ENCODE data around the gene TOLLIP.

Gene TOLLIP

DNA sequence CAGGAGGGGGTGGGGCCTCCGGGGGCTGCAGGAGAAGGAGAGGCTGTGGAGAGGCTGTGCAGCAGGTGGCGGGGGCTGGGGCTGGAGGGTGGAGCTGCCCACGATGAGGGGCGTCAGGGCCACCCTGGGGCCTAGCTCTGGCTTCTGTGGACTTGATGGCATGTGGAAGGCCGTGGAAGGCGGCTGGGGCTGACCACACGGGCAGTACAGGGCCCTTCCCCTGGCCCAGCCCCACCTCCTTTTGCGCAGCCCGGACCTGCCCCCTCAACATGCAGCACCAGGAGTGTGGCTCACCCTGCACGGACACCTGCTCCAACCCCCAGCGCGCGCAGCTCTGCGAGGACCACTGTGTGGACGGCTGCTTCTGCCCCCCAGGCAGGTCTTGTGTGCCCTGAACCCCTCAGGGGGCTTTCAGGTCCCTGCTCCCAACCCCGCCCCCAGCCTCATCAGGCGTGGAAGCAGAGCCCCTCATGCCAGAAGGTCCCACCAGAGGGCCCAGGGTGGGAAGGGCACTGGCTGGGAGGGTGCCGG is 80.4 kb downstream of the TOLLIP start:
- DNase-seq, result no peak

DNA sequence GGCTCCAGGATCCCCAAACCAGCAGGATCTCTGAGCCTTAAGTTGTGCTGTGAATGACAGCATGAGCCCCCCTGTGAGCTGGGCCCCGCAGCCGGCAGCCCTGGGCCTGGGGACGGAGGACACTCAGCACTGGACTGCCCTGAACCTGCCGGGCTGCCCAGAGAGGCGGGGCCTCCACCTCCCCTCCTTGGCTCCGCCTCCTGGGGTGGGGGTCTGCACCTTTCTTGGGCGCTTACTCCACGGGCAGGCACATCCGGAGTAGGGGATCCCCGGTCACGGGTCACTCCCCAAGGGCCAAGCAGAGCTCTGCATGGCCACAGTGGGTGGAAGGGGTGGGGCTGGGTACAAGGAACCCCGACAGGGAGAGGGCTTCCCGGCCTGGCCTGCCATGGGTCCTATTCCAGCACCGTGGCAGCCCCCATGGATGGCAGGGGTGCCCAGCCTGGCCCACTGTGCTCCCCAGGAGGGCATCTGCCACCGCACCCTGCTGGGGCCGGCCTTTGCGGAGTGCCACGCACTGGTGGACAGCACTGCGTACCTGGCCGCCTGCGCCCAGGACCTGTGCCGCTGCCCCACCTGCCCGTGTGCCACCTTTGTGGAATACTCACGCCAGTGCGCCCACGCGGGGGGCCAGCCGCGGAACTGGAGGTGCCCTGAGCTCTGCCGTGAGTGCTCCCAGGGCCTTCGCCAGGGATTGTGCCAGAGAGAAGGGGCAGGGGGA is 81.2 kb downstream of the TOLLIP start:
- no peak for DNase-seq

DNA sequence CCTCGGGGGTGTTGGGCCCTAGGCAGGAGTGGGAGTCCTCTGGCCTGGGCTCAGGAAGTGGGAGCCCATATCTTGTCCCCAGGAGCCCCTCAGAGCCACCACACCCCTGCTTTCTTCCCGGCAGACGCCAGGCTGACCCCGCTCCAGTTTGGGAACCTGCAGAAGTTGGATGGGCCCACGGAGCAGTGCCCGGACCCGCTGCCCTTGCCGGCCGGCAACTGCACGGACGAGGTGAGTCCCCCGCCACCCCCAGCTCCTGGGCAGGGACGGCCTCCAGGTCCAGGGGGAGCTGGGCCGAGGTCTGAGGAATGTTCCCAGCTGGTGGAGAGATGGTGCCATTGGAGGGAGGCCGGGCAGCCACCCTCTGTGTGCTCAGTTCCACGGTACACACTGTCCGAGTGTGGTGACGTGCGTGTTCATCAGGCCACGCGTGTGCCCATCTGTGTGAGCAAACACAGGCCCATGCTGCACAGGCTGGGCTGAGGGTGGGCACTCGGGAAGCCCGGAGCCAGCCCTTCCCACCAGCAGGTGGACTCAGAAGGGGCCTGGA is 81.8 kb downstream of the TOLLIP start:
- no peak for DNase-seq

DNA sequence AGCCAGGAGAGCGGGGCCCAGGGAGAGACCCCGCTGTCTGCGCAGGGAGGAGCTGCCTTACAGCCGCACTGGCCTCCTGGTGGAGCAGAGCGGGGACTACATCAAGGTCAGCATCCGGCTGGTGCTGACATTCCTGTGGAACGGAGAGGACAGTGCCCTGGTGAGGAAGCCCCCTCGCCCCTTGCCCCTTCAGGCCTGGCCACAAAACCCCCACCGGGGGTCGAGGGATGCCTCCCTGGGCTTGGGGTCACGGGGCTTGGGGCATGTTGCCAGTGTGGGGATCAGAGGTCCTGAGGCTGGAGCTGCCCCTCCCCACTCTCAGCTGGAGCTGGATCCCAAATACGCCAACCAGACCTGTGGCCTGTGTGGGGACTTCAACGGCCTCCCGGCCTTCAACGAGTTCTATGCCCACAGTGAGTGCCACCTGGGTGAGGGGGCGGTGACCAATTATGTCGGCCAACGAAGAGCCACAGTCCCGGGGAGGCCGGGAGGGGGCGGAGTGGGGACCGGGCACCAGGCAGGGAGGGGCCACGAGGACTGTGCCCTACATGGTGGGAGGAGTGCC is 82.4 kb downstream of the TOLLIP start:
- DNase-seq, result no peak

DNA sequence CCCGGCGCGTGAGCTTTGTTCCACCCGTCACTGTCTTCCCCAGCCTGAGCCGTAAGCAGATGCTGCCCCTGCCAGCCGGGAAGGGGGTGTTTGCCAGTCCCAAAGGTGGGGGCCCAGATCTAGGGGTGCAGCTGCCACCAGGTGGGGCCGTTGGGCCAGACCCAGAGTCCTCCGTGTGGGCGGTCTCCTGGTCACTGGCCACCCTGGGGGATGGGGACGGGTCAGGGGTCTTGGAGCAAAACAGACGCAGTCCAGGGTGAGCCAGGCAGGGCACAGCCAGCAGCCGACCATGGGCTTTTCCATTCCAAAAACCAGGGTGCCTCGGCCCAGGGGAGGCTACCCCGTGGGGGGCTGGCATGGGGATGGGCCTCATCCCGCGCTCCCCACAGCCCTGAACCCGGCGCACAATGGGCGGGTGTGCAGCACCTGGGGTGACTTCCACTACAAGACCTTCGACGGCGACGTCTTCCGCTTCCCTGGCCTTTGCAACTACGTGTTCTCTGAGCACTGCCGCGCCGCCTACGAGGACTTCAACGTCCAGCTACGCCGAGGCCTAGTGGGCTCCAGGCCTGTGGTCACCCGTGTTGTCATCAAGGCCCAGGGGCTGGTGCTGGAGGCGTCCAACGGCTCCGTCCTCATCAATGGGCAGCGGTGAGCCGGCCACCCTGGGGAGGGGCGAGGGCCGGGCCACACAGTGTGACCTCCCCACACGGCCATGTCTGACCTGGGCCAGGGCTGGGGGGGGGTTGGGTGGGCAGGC is 83.0 kb downstream of the TOLLIP start:
- DNase-seq, result no peak

DNA sequence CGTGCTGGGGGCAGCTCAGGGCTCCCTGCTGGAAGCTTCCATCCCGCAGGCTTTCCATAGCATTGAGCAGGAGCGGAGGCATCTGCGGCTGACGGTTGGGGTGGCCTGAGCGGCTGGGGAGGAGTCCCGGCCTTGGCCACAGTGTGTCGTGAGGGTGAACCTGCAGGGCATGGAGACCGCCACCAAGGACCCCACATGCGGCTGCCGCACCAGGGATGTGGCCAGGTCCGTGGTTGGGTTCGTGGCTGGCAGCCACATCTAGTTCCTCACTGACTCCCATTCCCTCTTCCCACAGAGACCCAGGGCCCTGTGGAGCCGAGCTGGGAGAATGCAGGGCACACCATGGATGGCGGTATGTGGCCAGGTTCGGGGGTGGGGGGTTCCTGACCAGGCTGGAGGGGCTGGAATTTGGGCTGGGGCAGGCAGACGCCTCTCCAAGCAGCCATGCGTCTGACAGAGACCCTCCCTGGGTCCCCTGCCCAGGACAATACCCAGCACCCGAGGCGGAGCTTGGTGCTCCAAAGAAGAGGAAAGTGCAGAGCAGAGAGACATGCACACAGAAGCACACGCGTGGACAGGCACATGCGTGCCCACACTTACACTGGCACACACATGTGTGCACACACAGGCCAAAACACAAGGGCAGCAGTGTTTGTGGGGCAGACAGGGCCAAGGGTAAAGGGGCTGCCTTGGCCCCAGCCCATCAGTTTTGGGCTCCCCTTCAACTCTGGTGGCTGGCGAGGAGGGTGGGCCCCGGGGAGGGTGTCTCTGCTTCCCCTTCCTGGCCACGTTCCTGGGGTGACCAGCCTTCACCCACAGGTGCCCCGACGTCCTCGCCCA is 83.8 kb downstream of the TOLLIP start:
- no peak for DNase-seq

DNA sequence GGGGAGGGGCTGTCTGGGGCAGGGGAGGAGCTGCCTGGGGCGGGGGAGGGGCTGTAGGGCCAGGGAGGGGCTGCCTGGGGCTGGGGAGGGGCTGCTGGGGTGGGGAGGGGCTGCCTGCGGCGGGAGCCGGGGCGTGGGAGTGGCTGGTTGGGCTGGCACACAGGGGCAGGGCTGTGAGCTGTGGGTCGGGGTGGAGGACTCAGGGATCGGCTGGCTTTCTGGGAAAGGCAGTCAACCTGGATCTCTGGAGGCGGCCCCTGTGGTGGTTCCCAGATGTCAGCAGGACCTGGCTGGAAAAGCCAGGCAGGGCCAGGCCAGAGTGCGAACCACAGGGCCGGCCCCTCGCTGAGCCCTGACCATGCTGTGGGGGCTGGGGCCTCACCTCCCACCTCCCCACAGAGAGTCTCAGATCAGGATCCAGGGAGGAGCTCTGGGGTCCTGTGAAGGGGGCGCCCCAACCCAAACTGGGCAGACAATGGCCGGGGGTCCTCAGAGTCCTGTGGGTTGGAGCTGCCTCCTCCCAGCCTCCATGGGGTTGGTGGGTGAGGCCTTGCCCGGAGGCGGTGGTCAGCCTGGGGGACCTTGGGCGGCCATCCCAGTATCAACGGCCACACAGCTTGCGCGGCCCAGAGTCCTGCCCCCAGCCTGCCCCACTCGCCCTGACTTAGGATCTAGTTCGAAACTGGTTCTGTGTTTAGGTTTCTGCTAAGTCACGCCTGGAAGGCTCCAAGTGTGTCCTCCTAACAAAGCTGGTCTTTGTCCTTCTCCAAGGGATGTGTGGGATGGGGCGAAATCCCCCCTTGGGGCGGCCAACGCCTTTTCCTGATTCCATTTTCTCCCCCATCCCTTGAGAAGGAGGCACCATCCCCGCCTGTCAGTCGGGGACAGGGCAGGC is 84.7 kb downstream of the TOLLIP start:
- no peak for DNase-seq

Data from SHP77 (cell line).